ENCODE measurements around the gene EHBP1. TPM values are rescaled to one million over a fixed set of nuclear protein-coding genes. Genes with fewer than 3 reads are reported as not detected.

EHBP1 gene
- total RNA-seq, 1 experiment from 2014 or later, result 32.1 TPM

DNA sequence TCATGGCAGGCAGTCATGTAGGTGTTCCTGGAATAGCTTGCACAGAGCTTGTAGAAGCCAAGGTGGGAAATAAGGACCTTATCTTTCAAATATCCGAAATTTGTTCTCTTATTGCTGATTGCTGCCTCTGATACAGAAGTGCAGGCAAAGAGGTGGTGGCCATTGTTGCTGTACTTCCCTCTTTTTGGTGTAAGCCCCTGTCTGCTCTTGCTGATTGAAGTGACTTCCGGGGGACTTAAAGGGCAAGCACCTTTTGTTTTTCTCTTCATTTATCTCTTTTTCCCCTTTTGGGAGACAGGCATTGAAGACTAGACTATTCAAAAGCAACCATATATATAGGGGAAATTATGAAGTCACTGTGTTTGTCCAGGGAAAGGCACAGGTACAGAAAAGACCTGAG lies 213.5 kb downstream of the EHBP1 start:
- no TSS peak for BruUV-seq (replicated peaks)
- Histone ChIP-seq H3K9me3 (ENCODE audit: low read depth, low read length, poor library complexity, severe bottlenecking) (peaks cover 11% of the 10 kb centered on the region), H3K4me3 (ENCODE audit: low read depth, low read length, poor library complexity, severe bottlenecking) (no peak overlapping the region), H3K4me1 (ENCODE audit: insufficient read depth, low read length, poor library complexity, severe bottlenecking) (no peaks in the 10 kb centered on the region), H3K36me3 (ENCODE audit: insufficient read depth, low read length, poor library complexity, severe bottlenecking) (no peaks in the 10 kb centered on the region), H3K27me3 (replicated peaks; ENCODE audit: insufficient read depth, low read depth, low read length, poor library complexity) (no peaks in the 10 kb centered on the region), H3K27ac (ENCODE audit: low read depth, low read length, poor library complexity, severe bottlenecking) (no peak overlapping the region)
- intact Hi-C loops (cut with micrococcal nuclease; ENCODE audit: unreplicated experiment), result no loop called here
- ChIA-PET POLR2A (ENCODE audit: low non-redundant PET) (no interaction called here), CTCF (no interaction called here)
- DNase-seq (ENCODE audit: low spot score), result no peak
- TF ChIP-seq, protein P1, sequence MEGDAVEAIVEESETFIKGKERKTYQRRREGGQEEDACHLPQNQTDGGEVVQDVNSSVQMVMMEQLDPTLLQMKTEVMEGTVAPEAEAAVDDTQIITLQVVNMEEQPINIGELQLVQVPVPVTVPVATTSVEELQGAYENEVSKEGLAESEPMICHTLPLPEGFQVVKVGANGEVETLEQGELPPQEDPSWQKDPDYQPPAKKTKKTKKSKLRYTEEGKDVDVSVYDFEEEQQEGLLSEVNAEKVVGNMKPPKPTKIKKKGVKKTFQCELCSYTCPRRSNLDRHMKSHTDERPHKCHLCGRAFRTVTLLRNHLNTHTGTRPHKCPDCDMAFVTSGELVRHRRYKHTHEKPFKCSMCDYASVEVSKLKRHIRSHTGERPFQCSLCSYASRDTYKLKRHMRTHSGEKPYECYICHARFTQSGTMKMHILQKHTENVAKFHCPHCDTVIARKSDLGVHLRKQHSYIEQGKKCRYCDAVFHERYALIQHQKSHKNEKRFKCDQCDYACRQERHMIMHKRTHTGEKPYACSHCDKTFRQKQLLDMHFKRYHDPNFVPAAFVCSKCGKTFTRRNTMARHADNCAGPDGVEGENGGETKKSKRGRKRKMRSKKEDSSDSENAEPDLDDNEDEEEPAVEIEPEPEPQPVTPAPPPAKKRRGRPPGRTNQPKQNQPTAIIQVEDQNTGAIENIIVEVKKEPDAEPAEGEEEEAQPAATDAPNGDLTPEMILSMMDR (conservative IDR thresholded peaks at IDR 0.05; ENCODE audit: low read depth, low read length), result no peak
- no peak for TF ChIP-seq EZH2 (IDR thresholded peaks at IDR 0.05; ENCODE audit: borderline replicate concordance, low read depth, low read length, poor library complexity, severe bottlenecking)

DNA sequence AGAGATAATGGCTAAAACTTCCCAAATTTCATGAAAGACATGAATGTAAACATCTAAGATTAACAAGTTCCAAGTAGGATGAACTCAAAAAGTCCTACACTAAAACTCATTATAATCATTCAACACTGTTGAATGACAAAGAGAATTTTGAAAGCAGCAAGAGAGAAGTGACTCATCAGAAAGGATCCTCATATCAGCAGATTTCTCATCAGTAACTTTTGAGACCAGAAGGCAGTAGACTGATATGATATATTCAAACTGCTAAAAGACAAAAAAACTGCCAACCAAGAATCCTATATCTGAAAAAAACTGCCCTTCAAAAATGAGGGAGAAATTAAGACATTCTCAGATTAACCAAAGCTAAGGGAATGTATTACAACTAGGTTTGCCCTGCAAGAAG lies 214.6 kb downstream of the EHBP1 start:
- ChIA-PET CTCF (no interaction called here), POLR2A (ENCODE audit: low non-redundant PET) (no interaction called here)
- TF ChIP-seq EZH2 (IDR thresholded peaks at IDR 0.05; ENCODE audit: borderline replicate concordance, low read depth, low read length, poor library complexity, severe bottlenecking), result no peak
- TF ChIP-seq, protein P1 (conservative IDR thresholded peaks at IDR 0.05; ENCODE audit: low read depth, low read length), result no peak
- intact Hi-C loops (cut with micrococcal nuclease; ENCODE audit: unreplicated experiment), result no loop called here
- no TSS peak for BruUV-seq (replicated peaks)
- H3K36me3 ChIP-seq (ENCODE audit: insufficient read depth, low read length, poor library complexity, severe bottlenecking), result no peaks in the 10 kb centered on the region
- peaks cover 20% of the 10 kb centered on the region for H3K9me3 ChIP-seq (ENCODE audit: low read depth, low read length, poor library complexity, severe bottlenecking)
- no peak overlapping the region for H3K4me3 ChIP-seq (ENCODE audit: low read depth, low read length, poor library complexity, severe bottlenecking)
- no peaks in the 10 kb centered on the region for H3K4me1 ChIP-seq (ENCODE audit: insufficient read depth, low read length, poor library complexity, severe bottlenecking)
- H3K27me3 ChIP-seq (replicated peaks; ENCODE audit: insufficient read depth, low read depth, low read length, poor library complexity), result no peaks in the 10 kb centered on the region
- no peak overlapping the region for H3K27ac ChIP-seq (ENCODE audit: low read depth, low read length, poor library complexity, severe bottlenecking)
- DNase-seq (ENCODE audit: low spot score), result no peak

DNA sequence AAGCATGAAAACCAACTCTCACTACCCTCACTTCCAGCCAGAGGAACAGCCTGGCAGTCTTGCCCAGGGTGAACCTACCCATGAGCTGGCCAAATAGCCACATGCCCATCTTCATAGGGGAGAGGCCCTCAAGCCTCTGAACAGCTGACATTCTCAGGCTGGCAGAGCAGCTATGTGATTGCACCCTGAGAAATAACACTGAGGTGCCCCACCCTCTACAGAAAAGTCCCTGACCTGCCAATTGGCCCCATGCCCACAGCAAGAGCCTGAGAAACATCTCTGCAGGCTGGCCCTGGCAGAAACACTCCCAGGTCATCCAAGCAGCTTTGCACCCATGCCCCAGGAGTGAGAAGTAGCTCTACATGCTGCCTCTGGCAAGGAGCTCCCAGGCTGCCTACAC lies 217.7 kb downstream of the EHBP1 start:
- no TSS peak for BruUV-seq (replicated peaks)
- Histone ChIP-seq H3K27me3 (replicated peaks; ENCODE audit: insufficient read depth, low read depth, low read length, poor library complexity) (no peaks in the 10 kb centered on the region), H3K9me3 (ENCODE audit: low read depth, low read length, poor library complexity, severe bottlenecking) (peaks cover 20% of the 10 kb centered on the region), H3K4me3 (ENCODE audit: low read depth, low read length, poor library complexity, severe bottlenecking) (no peak overlapping the region), H3K36me3 (ENCODE audit: insufficient read depth, low read length, poor library complexity, severe bottlenecking) (no peaks in the 10 kb centered on the region), H3K27ac (ENCODE audit: low read depth, low read length, poor library complexity, severe bottlenecking) (no peak overlapping the region), H3K4me1 (ENCODE audit: insufficient read depth, low read length, poor library complexity, severe bottlenecking) (no peaks in the 10 kb centered on the region)
- CTCF ChIA-PET, result no interaction called here
- TF ChIP-seq, protein P1 (conservative IDR thresholded peaks at IDR 0.05; ENCODE audit: low read depth, low read length), result no peak
- no peak for TF ChIP-seq EZH2 (IDR thresholded peaks at IDR 0.05; ENCODE audit: borderline replicate concordance, low read depth, low read length, poor library complexity, severe bottlenecking)
- DNase-seq (ENCODE audit: low spot score), result no peak
- POLR2A ChIA-PET (ENCODE audit: low non-redundant PET), result no interaction called here
- intact Hi-C loops (cut with micrococcal nuclease; ENCODE audit: unreplicated experiment), result no loop called here
